Epithelial cell of esophagus (primary cell): ENCODE measurements around the gene CLDN8.
A peak's percentile ranks its signal among the peaks of the same experiment; 100 is the strongest.

Source experiments
- DNase-seq: peaks from one replicate; pipeline ENCODE4 v3.0.0; 2010; ENCODE audit warnings: low read depth
- H3K4me3 ChIP-seq: 2 replicates; pipeline ENCODE4 v1.5.1; 2011; ENCODE audit warnings: mild to moderate bottlenecking, low read length, control low read depth
- CTCF ChIP-seq: IDR thresholded peaks from 2 replicates; pipeline ENCODE4 v1.5.1; 2011; ENCODE audit warnings: low read depth, mild to moderate bottlenecking, low read length, control low read depth, inconsistent platforms; ENCODE audit not compliant: insufficient read depth; ENCODE audit errors: missing control alignments

Gene CLDN8

GRCh38 chr21:30216041-30216723 is at the start of gene CLDN8:
Gene CLDN8 (minus strand): TSS chr21:30216097. CDS start chr21:30215925, 172 bp downstream.
- peak; percentile 72 for DNase-seq
- H3K4me3 ChIP-seq = peak within 1 kb of the TSS; percentile 15
- no peak for TF ChIP-seq CTCF

- peak; percentile 64 for TF ChIP-seq CTCF
- no peak overlapping the region for H3K4me3 ChIP-seq
- peak; percentile 84 for DNase-seq
Observed at GRCh38 chr21:30257773-30258172, 41.9 kb upstream of the CLDN8 start.

GRCh38 chr21:30256100-30256499 is 40.2 kb upstream of the CLDN8 start:
- no peak for TF ChIP-seq CTCF

GRCh38 chr21:30255679-30256078 is 39.8 kb upstream of the CLDN8 start:
- DNase-seq = no peak
- H3K4me3 ChIP-seq = no peak overlapping the region
- TF ChIP-seq CTCF = no peak

More at GRCh38 chr21:30256100-30256499, 40.2 kb upstream of the CLDN8 start:
- H3K4me3 ChIP-seq = no peak overlapping the region
- DNase-seq = peak; percentile 68

GRCh38 chr21:30251781-30252180 is 35.9 kb upstream of the CLDN8 start:
- H3K4me3 ChIP-seq = no peak overlapping the region
- peak; percentile 77 for DNase-seq
- TF ChIP-seq CTCF = no peak

GRCh38 chr21:30249936-30250335 is 34.0 kb upstream of the CLDN8 start:
- no peak overlapping the region for H3K4me3 ChIP-seq
- no peak for DNase-seq
- TF ChIP-seq CTCF = no peak

- DNase-seq = no peak
- no peak for TF ChIP-seq CTCF
- H3K4me3 ChIP-seq = no peak overlapping the region
Observed at GRCh38 chr21:30248844-30249243, 32.9 kb upstream of the CLDN8 start.
